ENCODE data around the gene SLC39A11.

The SLC39A11 gene

DNA sequence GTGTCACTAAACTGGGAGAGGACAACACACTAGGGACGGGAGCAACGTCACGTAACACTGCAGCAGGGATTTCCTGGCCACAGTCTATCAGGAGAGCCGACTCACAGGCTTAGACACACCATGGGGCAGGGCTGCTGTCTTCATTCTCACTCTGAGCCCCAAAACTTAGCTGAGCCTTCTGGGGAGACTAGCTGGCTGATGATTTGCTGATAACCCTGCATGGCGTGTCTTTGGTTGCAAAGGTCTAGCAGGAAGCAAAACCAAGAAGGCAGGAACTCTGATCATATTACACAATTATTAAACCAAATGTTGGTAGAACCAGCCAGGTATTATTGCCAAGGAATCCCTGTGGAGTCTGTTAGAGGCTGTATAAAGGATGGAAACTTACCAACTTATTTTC lies 345.0 kb downstream of the SLC39A11 start:
- Histone ChIP-seq H3K4me2 (no peak overlapping the region), H3K27ac (no peak overlapping the region)
- TF ChIP-seq CTCF (conservative IDR thresholded peaks at IDR 0.05; ENCODE audit: low read depth, low read length) = no peak

DNA sequence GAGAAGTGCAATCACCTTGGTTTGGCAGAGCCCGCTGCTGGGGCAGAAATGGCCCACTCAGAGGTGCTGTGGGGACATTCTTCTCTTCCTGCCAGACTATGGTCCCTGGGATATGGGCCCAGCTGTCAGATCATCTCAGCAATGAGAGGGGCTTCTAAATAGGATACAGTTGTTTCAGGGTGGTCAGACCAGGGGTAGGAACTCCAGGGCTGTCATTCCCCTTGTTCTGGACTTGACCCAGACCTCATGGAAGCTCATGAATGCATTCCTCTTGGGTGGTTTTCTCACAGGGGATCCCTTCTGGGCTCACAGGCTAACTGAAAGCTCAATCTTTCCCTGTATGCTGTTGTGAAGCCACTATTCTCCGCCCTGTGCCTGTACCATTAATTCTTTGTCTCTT lies 347.2 kb downstream of the SLC39A11 start:
- Histone ChIP-seq H3K27ac (no peak overlapping the region), H3K4me1 (ENCODE audit: low read depth, poor library complexity, severe bottlenecking) (no peaks in the 10 kb centered on the region), H3K4me2 (no peak overlapping the region), H3K79me2 (ENCODE audit: insufficient read depth, low read depth) (no peaks in the 10 kb centered on the region), H3K27me3 (ENCODE audit: insufficient read depth, low read depth) (no peaks in the 10 kb centered on the region), H3K9ac (no peak overlapping the region), H4K20me1 (ENCODE audit: insufficient read depth) (no peaks in the 10 kb centered on the region), H3K36me3 (ENCODE audit: insufficient read depth) (no peaks in the 10 kb centered on the region), H2AFZ (ENCODE audit: low read depth) (no peak overlapping the region), H3K4me3 (IDR thresholded peaks at IDR 0.05; ENCODE audit: insufficient read depth, low read depth, low read length) (no peak overlapping the region)
- TF ChIP-seq CTCF (conservative IDR thresholded peaks at IDR 0.05; ENCODE audit: low read depth, low read length) = no peak

More for the DNA sequence above, 345.0 kb downstream of the SLC39A11 start:
- H3K79me2 ChIP-seq (ENCODE audit: insufficient read depth, low read depth) = no peaks in the 10 kb centered on the region
- no peaks in the 10 kb centered on the region for H3K36me3 ChIP-seq (ENCODE audit: insufficient read depth)
- H4K20me1 ChIP-seq (ENCODE audit: insufficient read depth) = no peaks in the 10 kb centered on the region
- H3K27me3 ChIP-seq (ENCODE audit: insufficient read depth, low read depth) = no peaks in the 10 kb centered on the region
- H3K4me3 ChIP-seq (IDR thresholded peaks at IDR 0.05; ENCODE audit: insufficient read depth, low read depth, low read length) = no peak overlapping the region
- H3K9ac ChIP-seq = no peak overlapping the region
- no peaks in the 10 kb centered on the region for H3K4me1 ChIP-seq (ENCODE audit: low read depth, poor library complexity, severe bottlenecking)
- H2AFZ ChIP-seq (ENCODE audit: low read depth) = no peak overlapping the region

- no peaks in the 10 kb centered on the region for H3K79me2 ChIP-seq (ENCODE audit: insufficient read depth, low read depth)
- no peaks in the 10 kb centered on the region for H3K4me1 ChIP-seq (ENCODE audit: low read depth, poor library complexity, severe bottlenecking)
- no peak overlapping the region for H3K4me3 ChIP-seq (IDR thresholded peaks at IDR 0.05; ENCODE audit: insufficient read depth, low read depth, low read length)
- no peak overlapping the region for H3K4me2 ChIP-seq
- no peaks in the 10 kb centered on the region for H3K27me3 ChIP-seq (ENCODE audit: insufficient read depth, low read depth)
- no peak for TF ChIP-seq CTCF (conservative IDR thresholded peaks at IDR 0.05; ENCODE audit: low read depth, low read length)
- H3K9ac ChIP-seq = no peak overlapping the region
- no peaks in the 10 kb centered on the region for H4K20me1 ChIP-seq (ENCODE audit: insufficient read depth)
- no peak overlapping the region for H3K27ac ChIP-seq
- H2AFZ ChIP-seq (ENCODE audit: low read depth) = no peak overlapping the region
- H3K36me3 ChIP-seq (ENCODE audit: insufficient read depth) = no peaks in the 10 kb centered on the region
These were observed 349.4 kb downstream of the SLC39A11 start for GRCh38 chr17:72743037-72743467.

DNA sequence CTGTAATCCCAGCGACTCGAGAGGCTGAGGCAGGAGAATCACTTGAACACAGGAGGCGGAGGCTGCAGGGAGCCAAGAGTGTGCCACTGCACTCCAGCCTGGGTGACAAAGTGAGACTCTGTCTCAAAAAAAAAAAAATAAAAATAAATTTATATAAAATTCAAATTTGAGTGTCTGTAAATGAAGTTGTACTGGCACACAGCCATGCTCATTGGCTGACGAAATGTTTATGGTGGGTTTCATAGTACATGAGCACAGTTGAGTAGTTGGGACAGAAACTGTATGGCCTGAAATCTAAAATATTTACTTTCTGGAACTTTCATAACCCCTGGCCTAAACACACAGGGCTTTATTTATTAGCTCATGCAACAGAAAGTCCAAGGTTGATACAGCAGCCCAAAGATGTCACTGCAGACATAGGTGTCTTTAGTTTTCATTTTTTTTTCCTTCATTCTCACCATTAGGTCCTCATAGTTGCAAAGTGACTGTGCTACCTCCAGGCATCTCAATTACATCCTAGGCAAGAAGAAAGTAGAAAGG lies 355.3 kb downstream of the SLC39A11 start:
- Histone ChIP-seq H3K36me3 (ENCODE audit: insufficient read depth) (no peaks in the 10 kb centered on the region), H2AFZ (ENCODE audit: low read depth) (no peak overlapping the region), H3K9ac (no peak overlapping the region), H3K27me3 (ENCODE audit: insufficient read depth, low read depth) (no peaks in the 10 kb centered on the region), H3K4me2 (no peak overlapping the region), H3K79me2 (ENCODE audit: insufficient read depth, low read depth) (no peaks in the 10 kb centered on the region), H3K27ac (no peak overlapping the region), H4K20me1 (ENCODE audit: insufficient read depth) (no peaks in the 10 kb centered on the region), H3K4me1 (ENCODE audit: low read depth, poor library complexity, severe bottlenecking) (no peaks in the 10 kb centered on the region), H3K4me3 (IDR thresholded peaks at IDR 0.05; ENCODE audit: insufficient read depth, low read depth, low read length) (no peak overlapping the region)
- no peak for TF ChIP-seq CTCF (conservative IDR thresholded peaks at IDR 0.05; ENCODE audit: low read depth, low read length)
